IMR-90 (cell line): ENCODE data around the gene MAP1LC3C.

Experiments used
- CTCF ChIP-seq: conservative IDR thresholded peaks from 2 replicates; pipeline ENCODE4 v1.5.1; 2012; ENCODE audit warnings: mild to moderate bottlenecking, low read depth, low read length, improper control_type of control experiment
- POLR2A ChIP-seq: IDR thresholded peaks from 2 replicates; pipeline ENCODE4 v1.6.1; 2012; ENCODE audit warnings: mild to moderate bottlenecking, low read depth, low read length
- RAD21 ChIP-seq: IDR thresholded peaks from 2 replicates; pipeline ENCODE4 v1.6.1; 2012; ENCODE audit warnings: low read length, improper control_type of control experiment
- RCOR1 ChIP-seq: IDR thresholded peaks from 2 replicates; pipeline ENCODE4 v1.6.1; 2012; ENCODE audit warnings: mild to moderate bottlenecking, low read length, improper control_type of control experiment; ENCODE audit not compliant: insufficient replicate concordance
- USF2 ChIP-seq: fragments of 150-350 bp; IDR thresholded peaks from 2 replicates; pipeline ENCODE4 v1.6.1; 2017; ENCODE audit warnings: mild to moderate bottlenecking, antibody characterized with exemption, low read length, low read depth

- TF ChIP-seq CTCF (no peak), POLR2A (no peak), USF2 (no peak), RAD21 (no peak), RCOR1 (no peak)
Measured at GRCh38 chr1:241979926-241980325, 19.0 kb downstream of the MAP1LC3C start.
